Activated CD4-positive, alpha-beta T cell treated with anti-CD3 and anti-CD28 coated beads, Interleukin-2, amount 50 U/mL, for 24 hours (primary cell): ENCODE results near the gene NBEA.

Experiments used
- DNase-seq, 2 donors: peaks; one replicate each; pipeline ENCODE4 v3.0.0-alpha.2; 2020; ENCODE audit warnings: low read depth in 1 of 2, low spot score in 1 of 2

NBEA gene

GRCh38 chr13:35566340-35566739 is 624.3 kb downstream of the NBEA start:
- no peak for DNase-seq

- DNase-seq, result no peak
Measured at GRCh38 chr13:35567406-35567980, 625.4 kb downstream of the NBEA start.

GRCh38 chr13:35573639-35574038 is 631.6 kb downstream of the NBEA start:
- no peak for DNase-seq

DNA sequence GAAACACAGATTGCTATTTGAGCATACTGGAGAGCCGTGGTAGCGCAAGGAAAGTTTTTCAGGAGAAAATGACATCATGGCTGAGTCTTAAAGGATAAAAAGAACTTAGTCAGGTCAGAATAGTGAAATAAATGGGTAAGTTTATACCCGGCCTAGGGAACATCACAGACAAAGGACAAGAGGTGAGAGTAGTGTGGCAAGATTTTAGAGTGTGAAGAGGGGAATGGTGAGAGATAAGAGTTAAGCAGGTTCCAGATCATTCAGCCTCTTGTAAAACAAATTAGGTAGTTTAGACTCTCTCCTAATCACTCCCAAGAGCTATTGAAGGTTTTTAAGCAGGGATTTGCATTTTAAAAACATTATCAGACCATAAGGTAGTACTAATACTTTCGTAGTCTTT is 650.4 kb downstream of the NBEA start:
- no peak for DNase-seq

DNA sequence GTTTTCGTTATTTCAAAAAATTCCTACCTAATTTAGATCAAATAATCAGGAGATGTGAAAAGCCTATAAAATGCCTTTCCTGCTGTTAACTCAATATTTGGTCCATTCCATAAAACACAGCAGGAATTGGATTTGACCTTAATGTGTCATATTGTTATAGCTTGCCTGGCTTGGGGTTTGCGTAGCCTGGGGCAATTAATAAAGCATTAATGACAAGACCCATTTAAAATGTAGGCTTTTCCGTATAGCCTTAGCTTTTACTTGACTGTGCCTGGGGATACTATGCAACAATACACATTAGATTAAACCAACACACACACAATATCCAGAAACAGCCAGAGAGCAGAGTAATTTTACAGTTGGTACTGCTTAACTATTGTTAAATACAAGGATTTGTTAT is 651.6 kb downstream of the NBEA start:
- no peak for DNase-seq

DNA sequence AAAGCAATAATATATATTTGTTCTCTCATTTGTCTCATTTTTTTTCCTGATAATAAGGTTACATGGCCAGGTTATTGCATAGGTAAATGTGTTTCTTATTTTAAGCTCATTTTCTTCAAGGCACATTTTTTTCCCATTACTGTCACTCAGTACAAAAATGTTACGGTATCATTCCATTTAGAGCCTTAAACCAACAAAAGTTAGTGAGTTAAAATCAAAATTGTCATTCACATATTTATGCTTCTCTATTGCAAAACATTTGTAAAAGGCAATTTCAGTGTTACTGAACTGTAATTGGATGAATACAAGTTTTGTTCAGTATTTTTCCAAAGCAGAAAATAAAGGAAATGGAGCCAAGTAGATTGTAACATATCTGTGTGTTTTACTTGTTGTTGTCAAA is 652.0 kb downstream of the NBEA start:
- DNase-seq, result no peak

DNA sequence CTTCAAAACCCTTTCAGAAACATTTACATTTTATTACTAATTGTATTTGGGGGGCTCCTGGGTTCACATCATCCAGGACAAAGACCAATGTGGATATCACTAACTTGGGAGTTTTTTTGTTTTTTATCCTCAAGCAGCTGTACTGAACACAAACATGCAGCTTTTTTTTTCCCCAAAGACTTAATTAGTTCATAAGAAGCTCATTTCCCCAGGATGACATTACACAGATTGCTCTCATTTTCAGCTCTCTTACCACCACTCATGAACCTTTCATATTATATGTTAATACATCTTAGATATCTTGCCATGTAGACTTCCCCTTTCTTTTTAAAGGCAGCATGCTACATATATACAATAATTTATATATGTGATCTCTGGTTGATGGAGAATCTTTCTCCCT is 653.1 kb downstream of the NBEA start:
- no peak for DNase-seq

- DNase-seq, result no peak
Measured at GRCh38 chr13:35596321-35597030, 654.4 kb downstream of the NBEA start.

- DNase-seq, result no peak
Measured at GRCh38 chr13:35597451-35597850, 655.4 kb downstream of the NBEA start.

DNA sequence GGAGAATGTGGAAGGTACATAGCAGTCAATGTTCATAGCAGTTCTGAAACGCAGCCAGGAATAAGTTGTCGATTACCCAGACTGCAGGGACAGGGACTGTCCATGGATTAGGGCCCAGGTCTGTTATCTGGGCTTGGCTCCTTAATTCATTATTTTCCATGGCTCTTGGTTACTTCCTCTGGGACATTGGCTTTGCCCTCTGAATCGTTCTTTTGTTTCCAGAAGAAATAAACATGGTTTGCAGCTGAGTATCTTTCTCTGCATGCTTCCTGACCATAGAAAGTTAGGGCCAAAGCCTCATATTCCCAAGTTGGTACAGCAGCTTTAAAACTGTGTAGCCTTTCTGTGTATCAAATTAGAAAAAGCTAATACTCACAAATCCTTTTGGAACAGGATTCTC is 656.2 kb downstream of the NBEA start:
- no peak for DNase-seq

DNA sequence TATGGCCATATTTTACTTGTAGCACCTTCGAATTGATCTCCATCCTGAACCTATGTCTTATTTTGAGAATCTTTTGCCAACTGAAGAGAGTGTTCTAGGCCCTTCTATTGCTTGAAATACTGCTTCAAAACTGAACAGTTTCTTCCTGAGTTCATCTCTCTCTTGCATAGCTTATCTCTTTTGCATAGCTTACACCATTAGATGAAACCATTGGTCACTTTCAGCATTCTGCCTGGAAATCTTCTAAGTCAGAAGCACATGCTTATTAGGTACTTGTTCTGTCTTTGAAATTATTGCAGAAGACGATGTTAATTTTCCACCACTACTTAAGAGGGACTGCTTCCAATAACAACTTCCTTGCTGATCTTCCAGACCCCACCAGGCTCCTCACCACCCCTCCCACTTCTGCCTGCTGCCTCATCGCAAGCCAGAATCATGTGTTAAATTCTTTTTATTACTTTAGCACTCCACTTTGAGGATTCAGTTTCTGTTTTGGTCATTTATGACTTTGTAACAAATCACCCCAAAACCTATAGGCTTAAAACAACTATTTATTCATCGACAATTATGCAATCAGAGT is 656.8 kb downstream of the NBEA start:
- no peak for DNase-seq

- no peak for DNase-seq
Measured at GRCh38 chr13:35599384-35599783, 657.3 kb downstream of the NBEA start.

GRCh38 chr13:35600137-35600536 is 658.1 kb downstream of the NBEA start:
- DNase-seq, result no peak

GRCh38 chr13:35603593-35604285 is 661.7 kb downstream of the NBEA start:
- no peak for DNase-seq

DNA sequence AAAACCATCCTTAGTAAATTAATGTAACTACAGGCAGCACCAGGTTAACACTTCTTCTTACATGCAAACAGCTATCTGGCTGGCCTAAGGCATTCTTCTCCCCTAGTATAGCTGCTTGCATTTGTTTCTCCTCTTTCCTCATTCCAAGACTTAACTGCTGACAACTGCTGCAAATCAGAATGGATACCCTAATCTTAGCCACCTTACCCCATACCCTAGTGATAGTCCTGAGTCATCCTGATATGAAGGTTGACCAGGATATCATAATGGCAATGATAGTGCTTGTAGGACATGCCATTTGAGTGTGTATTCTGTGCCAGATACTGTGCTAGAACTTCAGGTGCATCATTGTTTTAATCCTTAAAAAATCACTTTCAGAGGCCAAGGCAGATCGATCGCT is 672.6 kb downstream of the NBEA start:
- no peak for DNase-seq

- no peak for DNase-seq
Measured at GRCh38 chr13:35617420-35617819, 675.4 kb downstream of the NBEA start.

GRCh38 chr13:35618565-35619083 is 676.6 kb downstream of the NBEA start:
- DNase-seq, result no peak

DNA sequence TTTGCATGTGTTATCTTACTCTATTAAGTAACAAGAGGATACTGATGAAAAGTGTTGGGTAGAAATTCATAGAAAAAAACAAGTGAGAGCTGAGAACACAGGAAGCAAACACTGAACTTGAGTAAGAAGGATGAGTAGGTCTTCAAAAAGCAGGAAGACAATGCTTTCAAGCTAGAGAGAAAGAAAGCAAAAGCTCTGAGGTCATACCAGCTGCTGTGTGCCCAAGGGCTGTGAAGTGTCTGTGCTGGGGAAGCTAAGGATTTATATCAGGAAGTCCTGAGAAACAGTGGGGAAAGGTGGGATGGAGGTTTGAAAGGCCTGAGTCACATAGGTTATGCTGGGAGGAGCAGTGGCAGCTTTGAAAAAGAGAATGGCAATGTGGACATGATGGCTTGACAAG is 679.9 kb downstream of the NBEA start:
- DNase-seq, result no peak

GRCh38 chr13:35629026-35629425 is 687.0 kb downstream of the NBEA start:
- no peak for DNase-seq

GRCh38 chr13:35630551-35631275 is 688.6 kb downstream of the NBEA start:
- no peak for DNase-seq

DNA sequence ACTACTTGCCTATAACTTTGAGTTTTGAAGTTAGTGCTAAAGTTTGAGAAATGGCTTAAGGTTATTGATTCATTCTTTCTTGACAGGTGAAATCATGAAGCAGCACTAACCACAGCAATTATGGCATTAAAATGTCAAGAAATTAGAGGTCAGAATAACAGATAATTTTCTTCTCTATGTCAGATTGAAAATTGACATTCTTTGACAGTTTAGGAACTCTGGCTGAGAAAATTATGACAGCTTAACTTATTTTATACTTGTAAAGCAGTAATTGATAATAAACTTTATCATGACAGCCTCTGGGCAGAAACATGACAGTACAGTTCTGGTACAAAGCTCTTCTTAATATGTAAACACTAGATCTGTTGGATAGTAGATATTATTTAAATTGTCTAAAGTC is 689.6 kb downstream of the NBEA start:
- DNase-seq, result no peak
